Stomach (tissue), 4 donors: ENCODE data around the gene PARP2.

Experiments used
- CTCF ChIP-seq, 7 experiments: fragments of 450-650 bp in 4 of 7; fragments of 200-600 bp in 3 of 7; sonication (generic) in 3 of 7; IDR thresholded peaks; one replicate each; pipeline ENCODE4 v1.5.1; 2016 to 2019; ENCODE audit warnings: antibody characterized with exemption in 7 of 7, control low read depth in 2 of 7, mild to moderate bottlenecking in 1 of 7
- EP300 ChIP-seq: sonication (generic); formaldehyde crosslinking; IDR thresholded peaks from one replicate; pipeline ENCODE4 v1.6.1; 2017; ENCODE audit warnings: antibody characterized with exemption
- POLR2A ChIP-seq, 4 donors: fragments of 450-650 bp; IDR thresholded peaks; one replicate each; pipeline ENCODE4 v1.6.1; 2016; ENCODE audit warnings: antibody characterized with exemption in 4 of 4, control low read depth in 2 of 4, mild to moderate bottlenecking in 1 of 4, moderate library complexity in 1 of 4
- POLR2AphosphoS5 ChIP-seq, 3 donors: sonication (generic); formaldehyde crosslinking; IDR thresholded peaks; one replicate each; pipeline ENCODE4 v1.6.1; 2016; ENCODE audit warnings: antibody characterized with exemption in 3 of 3

DNA sequence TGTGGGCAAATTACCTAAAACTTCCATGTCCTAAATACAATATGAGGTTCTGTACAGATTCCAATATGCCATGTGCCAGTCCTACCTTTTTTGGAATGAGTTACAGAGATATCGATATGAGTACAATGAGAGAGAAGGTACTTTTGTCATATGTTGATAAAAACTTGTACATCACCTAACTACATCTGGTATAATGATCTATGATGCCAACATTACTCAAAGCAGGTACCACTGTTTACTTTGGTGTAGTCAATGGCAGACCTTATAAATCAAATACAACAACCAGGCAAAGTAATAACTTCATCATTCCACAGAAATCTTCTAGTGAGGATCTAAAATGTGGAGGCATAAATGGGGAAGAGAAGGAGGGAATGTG is 57.1 kb downstream of the PARP2 start:
- TF ChIP-seq POLR2A (IDR thresholded peaks at IDR 0.05), result no peak
- TF ChIP-seq CTCF (IDR thresholded peaks at IDR 0.05), result no peak
- no peak for TF ChIP-seq POLR2AphosphoS5 (IDR thresholded peaks at IDR 0.05)
- no peak for TF ChIP-seq EP300
